ENCODE data around the gene TCEA2. TPM values are rescaled to one million over a fixed set of nuclear protein-coding genes. Genes with fewer than 3 reads are reported as not detected.

The TCEA2 gene
- total and polyA plus RNA-seq, 2 of the 13 experiments (the other 11 are each of a cell fraction or from before 2014, with no cell fraction given): 28.1 to 33.7 TPM

DNA sequence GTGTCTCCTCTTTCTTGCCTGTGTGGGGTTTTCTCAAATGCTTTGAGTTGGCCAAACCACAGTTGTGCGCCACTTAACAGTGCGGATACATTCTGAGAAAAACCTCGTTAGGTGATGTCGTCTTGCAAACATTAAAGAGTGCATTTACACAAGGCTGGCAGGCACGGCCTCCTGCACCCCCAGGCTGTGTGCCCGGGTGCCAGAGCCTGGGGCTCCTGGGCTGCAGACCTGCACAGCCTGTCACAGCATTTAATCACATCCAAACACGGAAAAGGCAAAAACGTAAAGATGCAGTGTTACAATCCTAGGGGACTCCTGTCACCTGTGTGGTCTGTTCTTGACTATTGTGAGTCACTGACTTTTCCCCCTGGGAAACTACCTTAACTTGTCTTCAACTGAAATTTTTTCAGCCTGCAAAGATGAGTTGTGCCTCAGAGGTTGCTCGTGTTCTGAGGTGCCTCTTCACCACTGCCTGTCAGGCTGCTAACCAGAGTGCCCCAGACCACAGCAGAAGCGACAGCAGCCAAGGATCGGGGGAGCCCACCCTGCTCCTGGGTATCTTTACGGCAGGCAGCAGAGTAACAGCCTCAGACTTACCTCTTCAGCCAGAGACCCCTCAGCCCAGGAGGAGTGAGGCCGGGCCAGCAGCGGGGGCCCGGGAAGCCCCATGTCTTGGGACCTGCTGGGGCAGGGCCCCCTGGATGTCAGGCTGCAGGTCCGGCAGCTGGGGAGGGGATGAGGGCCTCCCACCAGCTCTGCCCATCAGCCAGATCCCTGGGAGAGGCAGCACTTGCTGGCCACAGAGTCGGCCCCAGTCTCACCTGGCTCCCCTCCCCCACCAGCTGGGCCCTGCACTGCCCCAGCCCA is 27.7 kb upstream of the TCEA2 start:
- Histone ChIP-seq H3K9me3 (ENCODE audit: low read length) (no peaks in the 10 kb centered on the region), H3K27ac (ENCODE audit: extremely low read length, insufficient read depth, low read length) (peak overlapping the region; percentile 82), H4K20me1 (ENCODE audit: insufficient read depth, low read length) (no peaks in the 10 kb centered on the region), H3K9ac (ENCODE audit: insufficient read depth, low read depth, low read length) (peak overlapping the region; percentile 82), H2AFZ (ENCODE audit: low read length) (no peak overlapping the region), H3K4me2 (ENCODE audit: low read depth, low read length) (peak overlapping the region; percentile 92), H3K4me1 (ENCODE audit: insufficient read depth, low read length) (peaks cover 50% of the 10 kb centered on the region), H3K27me3 (ENCODE audit: control insufficient read depth in 1 of 2, insufficient read depth in 2 of 2, low read length in 2 of 2) (no peaks in the 10 kb centered on the region), H3K36me3 (replicated peaks in 1 of 2; ENCODE audit: control insufficient read depth in 1 of 2, insufficient read depth in 2 of 2, low read length in 2 of 2) (peaks cover 23 to 32% of the 10 kb centered on the region in 2 experiments), H3K4me3 (replicated peaks in 1 of 3; ENCODE audit: insufficient read depth in 1 of 3, low read depth in 2 of 3, low read length in 3 of 3) (peak overlapping the region; percentile 57 to 84 (median 71); a peak in 5 of 6 replicates), H3K79me2 (ENCODE audit: insufficient read depth, low read length) (peaks cover 18% of the 10 kb centered on the region)
- in situ Hi-C loops (cut with HindIII; ENCODE audit: extremely low pct_ligation_motif_present, low pct_unique_long_range_greater_than_20kb): no loop called here
- POLR2A ChIA-PET: interaction anchor here (0.7 to 10.1 kb wide), 20 partner anchors 9 to 408 kb away, joined by 3 to 252 read pairs (median 3); partner anchors contain the start of genes GMEB2, OPRL1, PCMTD2 and PRPF6
- DNase-seq (ENCODE audit: low spot score): no peak
- BruUV-seq (replicated peaks): TSS peak; percentile 62
- CTCF ChIA-PET (ENCODE audit: low intra/inter-chr PET ratio, low total read pairs): no interaction called here
- 86% methylated on average over 13 of the region's 17 CpGs for WGBS (ENCODE audit: low lambda C conversion rate)
- intact Hi-C loops (cut with micrococcal nuclease; ENCODE audit: unreplicated experiment): no loop called here
- no peak for ATAC-seq
- FAIRE-seq: no peak
- no peak for TF ChIP-seq PTBP1 (IDR thresholded peaks at IDR 0.05; ENCODE audit: low read depth, low read length, poor library complexity, severe bottlenecking)
- TF ChIP-seq LBX2 (CRISPR knock-in tag; IDR thresholded peaks at IDR 0.05; ENCODE audit: borderline replicate concordance): 0 out of 2 replicates have a peak, but pooled peaks have one; percentile 6
- no peak for TF ChIP-seq KLF12 (CRISPR knock-in tag; IDR thresholded peaks at IDR 0.05; ENCODE audit: borderline replicate concordance)
- no peak for TF ChIP-seq JDP2 (CRISPR knock-in tag; IDR thresholded peaks at IDR 0.05; ENCODE audit: borderline replicate concordance)
- TF ChIP-seq KAT2B (IDR thresholded peaks at IDR 0.05; ENCODE audit: borderline replicate concordance, low read depth, low read length): no peak
- peak; percentile 20; the same call in 1 of the 2 replicates for TF ChIP-seq ZBTB20 (CRISPR knock-in tag; IDR thresholded peaks at IDR 0.05; ENCODE audit: borderline replicate concordance, low read depth)
- 0 out of 2 replicates have a peak, but pooled peaks have one; percentile 10 for TF ChIP-seq ZNF720 (CRISPR knock-in tag; IDR thresholded peaks at IDR 0.05)
- peak; percentile 10 for TF ChIP-seq YY1 (IDR thresholded peaks at IDR 0.05; ENCODE audit: insufficient read depth, insufficient replicate concordance, low read depth, low read length)
- TF ChIP-seq MYNN (CRISPR knock-in tag; IDR thresholded peaks at IDR 0.05; ENCODE audit: low read depth): 0 out of 2 replicates have a peak, but pooled peaks have one; percentile 25
- no peak for TF ChIP-seq CTCF (CRISPR knock-in tag; IDR thresholded peaks at IDR 0.05)
- 0 out of 2 replicates have a peak, but pooled peaks have one; percentile 18 for TF ChIP-seq DNMT1 (CRISPR knock-in tag; IDR thresholded peaks at IDR 0.05)
- TF ChIP-seq, protein P1, sequence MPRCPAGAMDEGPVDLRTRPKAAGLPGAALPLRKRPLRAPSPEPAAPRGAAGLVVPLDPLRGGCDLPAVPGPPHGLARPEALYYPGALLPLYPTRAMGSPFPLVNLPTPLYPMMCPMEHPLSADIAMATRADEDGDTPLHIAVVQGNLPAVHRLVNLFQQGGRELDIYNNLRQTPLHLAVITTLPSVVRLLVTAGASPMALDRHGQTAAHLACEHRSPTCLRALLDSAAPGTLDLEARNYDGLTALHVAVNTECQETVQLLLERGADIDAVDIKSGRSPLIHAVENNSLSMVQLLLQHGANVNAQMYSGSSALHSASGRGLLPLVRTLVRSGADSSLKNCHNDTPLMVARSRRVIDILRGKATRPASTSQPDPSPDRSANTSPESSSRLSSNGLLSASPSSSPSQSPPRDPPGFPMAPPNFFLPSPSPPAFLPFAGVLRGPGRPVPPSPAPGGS (CRISPR knock-in tag; IDR thresholded peaks at IDR 0.05): peak; percentile 15; the same call in 1 of the 2 replicates
- peak; percentile 14; the same call in 1 of the 2 replicates for TF ChIP-seq ZNF784 (CRISPR knock-in tag; IDR thresholded peaks at IDR 0.05; ENCODE audit: borderline replicate concordance)
- no peak for TF ChIP-seq KMT2B (CRISPR knock-in tag; IDR thresholded peaks at IDR 0.05)
- no peak for TF ChIP-seq ZNF749 (CRISPR knock-in tag; IDR thresholded peaks at IDR 0.05; ENCODE audit: borderline replicate concordance)
- no peak for TF ChIP-seq EZH2 (conservative IDR thresholded peaks at IDR 0.05; ENCODE audit: low read depth, low read length)
- peak; percentile 63; the same call in 1 of the 2 replicates for TF ChIP-seq TFAP4 (IDR thresholded peaks at IDR 0.05; ENCODE audit: borderline replicate concordance, low read depth)
